GM13976 (cell line): Measurements from ENCODE around the gene GMEB2.

Experiments
- DNase-seq: peaks from one replicate; pipeline ENCODE4 v3.0.0; 2012; ENCODE audit warnings: low spot score
- CTCF ChIP-seq: IDR thresholded peaks from 2 replicates; pipeline ENCODE4 v1.5.1; 2012; ENCODE audit warnings: borderline replicate concordance, mild to moderate bottlenecking; ENCODE audit not compliant: insufficient read depth; ENCODE audit errors: extremely low read depth, missing control alignments, control extremely low read depth
- in situ Hi-C: fragments of 300-500 bp; cut with MboI; formaldehyde crosslinking; loops from one replicate; pipeline ENCODE4 v1.12.0; 2022; ENCODE audit warnings: low sequenced_read_pairs, mixed read lengths, inconsistent platforms; ENCODE audit not compliant: unreplicated experiment

The GMEB2 gene

GRCh38 chr20:63543733-63544132 is 83.2 kb downstream of the GMEB2 start:
- TF ChIP-seq CTCF: no peak
- no peak for DNase-seq
- in situ Hi-C loops: loop anchor here (25.0 kb wide), 1 partner anchor 319 kb away; the partner anchor contains the start of genes ABHD16B and TPD52L2

- no peak for DNase-seq
- in situ Hi-C loops: loop anchor here (25.0 kb wide), 1 partner anchor 319 kb away; the partner anchor contains the start of genes ABHD16B and TPD52L2
- TF ChIP-seq CTCF: no peak
Observed at GRCh38 chr20:63543131-63543530, 83.8 kb downstream of the GMEB2 start.

GRCh38 chr20:63542696-63543095 is 84.2 kb downstream of the GMEB2 start:
- peak; percentile 89 for DNase-seq
- in situ Hi-C loops: loop anchor here (25.0 kb wide), 1 partner anchor 320 kb away; the partner anchor contains the start of genes ABHD16B and TPD52L2
- peak; percentile 4 for TF ChIP-seq CTCF

- TF ChIP-seq CTCF: no peak
- no peak for DNase-seq
Observed at GRCh38 chr20:63542031-63542559, 84.8 kb downstream of the GMEB2 start.

GRCh38 chr20:63541371-63541770 is 85.5 kb downstream of the GMEB2 start:
- no peak for TF ChIP-seq CTCF
- in situ Hi-C loops: loop anchor here (25.0 kb wide), 1 partner anchor 321 kb away; the partner anchor contains the start of genes ABHD16B and TPD52L2
- no peak for DNase-seq

More at GRCh38 chr20:63542031-63542559, 84.8 kb downstream of the GMEB2 start:
- in situ Hi-C loops: loop anchor here (25.0 kb wide), 1 partner anchor 320 kb away; the partner anchor contains the start of genes ABHD16B and TPD52L2

GRCh38 chr20:63540417-63541186 is 86.3 kb downstream of the GMEB2 start:
- no peak for TF ChIP-seq CTCF
- no peak for DNase-seq
- in situ Hi-C loops: loop anchor here (25.0 kb wide), 1 partner anchor 322 kb away; the partner anchor contains the start of genes ABHD16B and TPD52L2
